Aorta (tissue), 5 donors: ENCODE measurements around the gene CUBN. TPM values are rescaled to one million over a fixed set of nuclear protein-coding genes. Genes with fewer than 3 reads are reported as not detected.

Experiments
- ATAC-seq: fragments of 200-7000 bp; cut with Tn5 transposase; one replicate; pipeline ENCODE4 v1.9.1; 2022; ENCODE audit warnings: moderate library complexity; ENCODE audit not compliant: low FRiP score
- DNase-seq, 2 donors: peaks; one replicate each; pipeline ENCODE4 v3.0.0-alpha.2; 2020
- H3K27ac ChIP-seq, 2 donors: one replicate each; pipeline ENCODE4 v1.5.1; 2013; ENCODE audit warnings: low read length in 2 of 2, mild to moderate bottlenecking in 2 of 2, moderate library complexity in 2 of 2, control low read depth in 1 of 2, inconsistent platforms in 1 of 2, low read depth in 1 of 2
- H3K27me3 ChIP-seq, 2 donors: one replicate each; pipeline ENCODE4 v1.6.1; 2013; ENCODE audit warnings: control low read depth in 1 of 2, low read length in 1 of 2, mild to moderate bottlenecking in 1 of 2, moderate library complexity in 1 of 2; ENCODE audit not compliant: insufficient read depth in 2 of 2, control insufficient read depth in 1 of 2
- H3K36me3 ChIP-seq, 2 donors: one replicate each; pipeline ENCODE4 v1.6.1; 2013; ENCODE audit warnings: control low read depth in 1 of 2, low read length in 1 of 2, mild to moderate bottlenecking in 1 of 2; ENCODE audit not compliant: insufficient read depth in 2 of 2, control insufficient read depth in 1 of 2
- H3K4me1 ChIP-seq, 2 donors: one replicate each; pipeline ENCODE4 v1.6.1; 2013; ENCODE audit warnings: low read length in 2 of 2, control low read depth in 1 of 2, mild to moderate bottlenecking in 1 of 2, moderate library complexity in 1 of 2; ENCODE audit not compliant: insufficient read depth in 2 of 2, control insufficient read depth in 1 of 2
- H3K4me3 ChIP-seq, 2 donors: one replicate each; pipeline ENCODE4 v1.5.1; 2013; ENCODE audit warnings: low read length in 2 of 2, control low read depth in 1 of 2, mild to moderate bottlenecking in 1 of 2
- H3K9me3 ChIP-seq: one replicate; pipeline ENCODE4 v1.6.1; 2013; ENCODE audit warnings: mild to moderate bottlenecking, low read length; ENCODE audit not compliant: control insufficient read depth
- WGBS, 2 donors: extraction: QIAGEN DNeasy Blood & Tissue Kit; methylation state at CpG; one replicate each; pipeline ENCODE4 v1.1.7; 2013; 5-methylcytosine and 5-hydroxymethylcytosine counted together
- intact Hi-C, 2 donors: fragments of 100-400 bp; cut with DNase I; formaldehyde crosslinking; loops; one replicate each; pipeline versions ENCODE4 v1.14.2 to v1.15.0; 2022
- polyA plus RNA-seq, 2 donors: library from polyadenylated mRNA; stranded (reverse); fragments of 200-250 nt; gene quantifications; one replicate each; pipeline ENCODE4 v1.2.3, GENCODE V29; 2013
- total RNA-seq, 2 donors: library from RNA; stranded (reverse); fragmentation: NEBNext Ultra II Directional; extraction: Animal tissue kit (Norgen Biotek cat#: 25700); gene quantifications; one replicate each; pipeline ENCODE4 v1.2.1, GENCODE V29; 2021
- donor health status: healthy with polysubstance abuse.
- donor health status: Bipolar disorder and iron deficiency.
- donor health status: DM: no; HTN: no; CAD: no.
- donor health status: DM: no; HTN: no; CAD: no.
- donor health status: DM: yes; HTN: yes; CAD: no.

The CUBN gene
- total and polyA plus RNA-seq, 4 donors: 0.13 to 5.2 (median 2.6) TPM

DNA sequence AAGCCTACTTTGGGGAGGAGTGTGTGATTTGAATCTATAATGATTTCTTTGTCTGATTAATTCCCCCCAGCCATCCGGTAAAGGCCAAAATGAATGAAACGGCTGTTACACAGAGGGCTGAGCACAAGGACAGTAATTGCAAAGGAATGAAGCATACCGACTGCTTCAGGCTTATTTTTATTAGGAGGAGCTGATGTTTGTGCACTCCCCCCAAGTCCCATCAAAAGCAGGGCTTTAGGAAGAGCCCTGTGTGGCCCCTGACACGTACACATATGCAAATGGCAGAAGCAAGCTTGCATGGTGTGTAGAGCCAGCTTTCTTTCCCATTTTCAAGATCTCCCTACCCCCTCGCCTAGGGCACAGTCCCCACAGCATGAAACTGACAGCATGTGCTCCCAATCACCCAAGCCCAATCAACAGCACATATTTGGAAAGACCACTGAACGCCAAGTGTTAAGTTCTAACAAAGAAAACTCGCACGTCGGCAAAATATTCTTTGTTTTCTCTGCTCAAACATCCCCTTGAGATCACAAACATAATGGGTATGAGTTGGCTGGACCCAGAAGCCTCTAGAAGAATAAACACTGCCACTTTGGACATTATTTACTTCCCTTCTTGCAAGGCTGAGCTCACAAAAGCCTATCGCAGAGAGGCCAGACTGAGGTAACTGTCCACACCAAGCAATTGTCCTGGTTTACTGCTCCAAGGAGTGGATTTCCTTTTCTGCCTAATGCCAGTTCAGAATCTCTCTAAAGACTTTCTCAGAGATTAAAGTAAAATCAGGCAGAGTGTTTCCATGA, 143.0 kb downstream of the CUBN start:
- no peaks in the 10 kb centered on the region for H3K36me3 ChIP-seq
- intact Hi-C loops: no loop called here
- WGBS, 2 donors: 17 to 27% methylated on average over 10 of the region's 10 CpGs
- no peaks in the 10 kb centered on the region for H3K27me3 ChIP-seq
- no peaks in the 10 kb centered on the region for H3K9me3 ChIP-seq
- peaks cover 4% of the 10 kb centered on the region in 2 donors for H3K4me1 ChIP-seq
- H3K27ac ChIP-seq: peak overlapping the region; percentile 8 to 43
- no peak overlapping the region for H3K4me3 ChIP-seq
- no peak for DNase-seq
- peak; percentile 46 for ATAC-seq

DNA sequence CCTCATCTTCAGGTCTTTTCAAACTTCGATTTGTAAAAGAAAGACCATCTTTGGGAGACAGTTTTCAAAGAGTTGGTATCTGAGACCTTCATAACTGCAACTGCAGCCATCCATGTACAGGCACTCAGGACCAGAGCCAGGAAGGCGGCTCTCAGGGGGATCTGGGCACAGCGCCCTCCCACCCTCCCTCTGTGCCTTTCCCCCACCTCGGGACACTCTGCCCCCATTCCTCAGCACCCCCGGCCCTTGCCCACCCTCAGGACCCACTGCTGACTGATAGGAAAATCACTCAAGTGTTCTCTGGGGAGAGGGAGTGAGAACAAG, 143.6 kb downstream of the CUBN start:
- H3K36me3 ChIP-seq: no peaks in the 10 kb centered on the region
- H3K4me3 ChIP-seq: no peak overlapping the region
- no peak overlapping the region for H3K27ac ChIP-seq
- DNase-seq: no peak
- H3K4me1 ChIP-seq: peaks cover 4% of the 10 kb centered on the region in 2 donors
- 52 to 67% methylated on average over 5 of the region's 5 CpGs for WGBS, 2 donors
- no peaks in the 10 kb centered on the region for H3K9me3 ChIP-seq
- intact Hi-C loops: no loop called here
- no peak for ATAC-seq
- H3K27me3 ChIP-seq: no peaks in the 10 kb centered on the region

DNA sequence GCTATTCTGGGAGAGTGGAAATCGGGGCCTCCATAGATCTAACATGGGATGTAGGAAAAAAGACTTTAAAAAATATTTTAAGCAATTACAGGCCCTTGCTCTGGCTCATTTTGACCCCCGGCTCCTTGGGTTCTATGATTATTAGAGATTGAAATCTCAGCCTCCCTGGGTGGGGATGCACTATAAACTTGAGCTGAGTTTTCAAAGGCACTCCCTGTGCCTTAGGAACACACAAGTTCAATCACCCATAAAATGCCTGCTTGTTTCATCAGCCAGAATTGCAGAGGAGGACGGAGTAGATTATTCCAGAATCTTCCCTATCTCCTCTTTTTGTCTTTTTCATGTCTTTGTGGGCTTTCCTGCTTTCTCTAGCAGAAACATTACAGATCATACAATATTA, 145.4 kb downstream of the CUBN start:
- Histone ChIP-seq H3K9me3 (no peaks in the 10 kb centered on the region), H3K27ac (no peak overlapping the region), H3K27me3 (no peaks in the 10 kb centered on the region), H3K4me1 (peaks cover 4% of the 10 kb centered on the region in 2 donors), H3K36me3 (no peaks in the 10 kb centered on the region), H3K4me3 (no peak overlapping the region)
- intact Hi-C loops: no loop called here
- WGBS, 2 donors: 93 to 95% methylated on average over 3 of the region's 3 CpGs
- ATAC-seq (no peak), DNase-seq (no peak)

DNA sequence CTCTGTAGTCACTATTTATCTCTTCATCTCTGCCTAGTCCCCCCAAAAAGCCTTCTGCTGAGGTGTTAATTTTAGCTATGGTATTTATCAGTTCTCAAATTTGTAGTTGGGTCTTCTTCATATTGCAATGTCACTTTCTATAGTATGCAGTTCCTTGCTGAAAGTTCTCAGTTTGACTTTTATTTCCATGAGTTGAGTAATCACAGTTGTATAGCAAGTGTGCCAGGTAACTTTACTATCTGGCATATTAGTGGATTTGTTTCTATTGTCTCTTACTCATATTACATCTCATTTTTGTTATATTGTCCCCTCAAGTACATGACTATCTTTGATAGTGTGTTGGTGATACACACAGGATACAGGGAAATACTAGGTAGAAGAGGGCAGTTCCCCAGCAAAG, 152.8 kb downstream of the CUBN start:
- no peak overlapping the region for H3K27ac ChIP-seq

DNA sequence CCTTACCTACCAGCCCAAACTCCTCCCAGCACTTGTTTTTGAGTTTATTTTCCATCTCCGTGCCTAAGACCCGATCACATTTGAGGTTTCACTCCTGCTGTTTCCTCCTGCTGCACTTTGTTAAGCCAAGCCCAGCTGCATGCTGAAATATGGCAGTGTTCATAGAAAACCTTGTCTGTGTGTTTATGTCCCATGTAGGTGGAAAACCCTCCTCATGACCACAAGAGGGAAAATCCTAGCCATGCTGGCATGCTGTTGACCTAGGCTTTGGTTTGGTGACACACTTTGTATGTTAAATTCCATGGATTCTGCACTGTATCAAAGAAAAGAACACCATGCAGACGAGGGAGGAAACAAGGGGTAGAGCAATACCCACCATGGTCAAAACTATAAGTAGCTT, 154.4 kb downstream of the CUBN start:
- 60 to 76% methylated on average over 3 of the region's 3 CpGs for WGBS, 2 donors
- H3K27me3 ChIP-seq: no peaks in the 10 kb centered on the region
- no peak overlapping the region for H3K27ac ChIP-seq
- ATAC-seq (no peak), DNase-seq (no peak)
- H3K4me3 ChIP-seq: no peak overlapping the region
- no peaks in the 10 kb centered on the region for H3K9me3 ChIP-seq
- intact Hi-C loops: no loop called here
- no peaks in the 10 kb centered on the region for H3K36me3 ChIP-seq
- H3K4me1 ChIP-seq: no peaks in the 10 kb centered on the region

More for the DNA sequence above, 152.8 kb downstream of the CUBN start:
- H3K9me3 ChIP-seq: no peaks in the 10 kb centered on the region
- ATAC-seq (no peak), DNase-seq (no peak)
- no peak overlapping the region for H3K4me3 ChIP-seq
- intact Hi-C loops: no loop called here
- H3K27me3 ChIP-seq: no peaks in the 10 kb centered on the region
- no peaks in the 10 kb centered on the region for H3K4me1 ChIP-seq
- H3K36me3 ChIP-seq: no peaks in the 10 kb centered on the region

DNA sequence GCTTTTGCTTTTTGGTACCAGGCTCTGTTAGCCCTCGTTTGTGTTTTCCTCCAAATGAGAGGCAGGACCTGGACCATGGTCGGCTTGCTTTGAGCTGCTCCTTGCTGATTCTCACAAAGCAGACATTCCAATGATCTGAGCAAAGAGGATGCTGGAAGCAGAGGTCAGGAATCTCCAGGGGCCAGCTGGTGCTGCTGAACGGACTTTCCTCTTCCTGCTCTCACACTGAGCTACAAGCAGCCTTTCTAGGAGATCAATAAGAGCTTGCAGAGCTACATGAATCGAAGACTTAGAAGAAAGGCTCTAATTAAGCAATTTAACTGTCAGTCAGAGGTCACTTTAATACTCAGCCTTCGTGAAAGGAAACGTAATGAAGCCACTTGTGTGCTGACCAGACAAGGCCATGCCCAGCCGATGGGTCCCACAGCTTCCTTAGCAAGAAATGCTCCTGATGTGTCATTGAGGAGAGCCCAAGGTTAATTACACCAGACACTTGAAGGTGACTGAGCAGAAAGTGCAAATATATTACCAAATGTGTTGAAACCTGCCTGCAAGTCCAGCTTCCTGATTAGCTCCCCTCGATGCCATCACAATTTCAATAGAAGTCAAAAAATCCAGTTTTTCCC, 161.1 kb downstream of the CUBN start:
- no peaks in the 10 kb centered on the region for H3K27me3 ChIP-seq
- ATAC-seq (peak; percentile 52), DNase-seq (peak in 1 of 2 donors; percentile 62)
- peaks cover 2 to 5% of the 10 kb centered on the region in 2 donors for H3K4me1 ChIP-seq
- no peak overlapping the region for H3K4me3 ChIP-seq
- H3K27ac ChIP-seq: peak overlapping the region in 1 of 2 donors; percentile 70
- H3K9me3 ChIP-seq: no peaks in the 10 kb centered on the region
- intact Hi-C loops: no loop called here
- H3K36me3 ChIP-seq: no peaks in the 10 kb centered on the region
- WGBS, 2 donors: 32 to 38% methylated on average over 8 of the region's 8 CpGs

DNA sequence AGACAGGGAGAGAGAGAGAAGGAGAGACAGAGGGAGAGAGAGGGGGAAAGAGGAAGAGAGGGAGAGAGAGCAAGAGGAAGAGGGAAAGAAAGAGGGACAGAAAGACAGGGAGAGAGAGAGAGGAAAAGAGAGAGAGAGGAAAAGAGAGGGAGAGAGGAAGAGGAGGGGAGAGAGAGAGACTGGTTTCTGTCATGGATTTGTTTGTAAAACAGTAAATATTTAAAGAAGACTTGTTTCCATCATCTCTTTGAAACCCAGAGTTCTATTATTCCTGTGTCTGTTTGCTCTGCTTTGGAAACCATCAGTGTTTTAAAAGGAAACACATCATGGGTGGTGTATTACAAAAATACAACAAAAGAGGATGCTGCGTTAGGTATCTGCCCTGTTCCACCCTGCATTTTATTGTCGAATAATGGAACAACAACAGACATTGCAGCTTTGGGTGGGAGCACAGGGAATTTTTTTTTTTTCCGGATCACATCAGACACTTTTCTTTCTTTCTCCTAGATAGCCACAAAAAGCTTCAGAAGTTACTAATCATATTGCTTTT, 161.7 kb downstream of the CUBN start:
- WGBS, 2 donors: 57 to 67% methylated on average over 3 of the region's 3 CpGs
- Histone ChIP-seq H3K4me3 (no peak overlapping the region), H3K9me3 (no peaks in the 10 kb centered on the region), H3K36me3 (no peaks in the 10 kb centered on the region), H3K27me3 (no peaks in the 10 kb centered on the region), H3K4me1 (peaks cover 2 to 5% of the 10 kb centered on the region in 2 donors), H3K27ac (peak overlapping the region in 1 of 2 donors; percentile 3)
- DNase-seq: no peak
- no peak for ATAC-seq
- intact Hi-C loops: no loop called here

DNA sequence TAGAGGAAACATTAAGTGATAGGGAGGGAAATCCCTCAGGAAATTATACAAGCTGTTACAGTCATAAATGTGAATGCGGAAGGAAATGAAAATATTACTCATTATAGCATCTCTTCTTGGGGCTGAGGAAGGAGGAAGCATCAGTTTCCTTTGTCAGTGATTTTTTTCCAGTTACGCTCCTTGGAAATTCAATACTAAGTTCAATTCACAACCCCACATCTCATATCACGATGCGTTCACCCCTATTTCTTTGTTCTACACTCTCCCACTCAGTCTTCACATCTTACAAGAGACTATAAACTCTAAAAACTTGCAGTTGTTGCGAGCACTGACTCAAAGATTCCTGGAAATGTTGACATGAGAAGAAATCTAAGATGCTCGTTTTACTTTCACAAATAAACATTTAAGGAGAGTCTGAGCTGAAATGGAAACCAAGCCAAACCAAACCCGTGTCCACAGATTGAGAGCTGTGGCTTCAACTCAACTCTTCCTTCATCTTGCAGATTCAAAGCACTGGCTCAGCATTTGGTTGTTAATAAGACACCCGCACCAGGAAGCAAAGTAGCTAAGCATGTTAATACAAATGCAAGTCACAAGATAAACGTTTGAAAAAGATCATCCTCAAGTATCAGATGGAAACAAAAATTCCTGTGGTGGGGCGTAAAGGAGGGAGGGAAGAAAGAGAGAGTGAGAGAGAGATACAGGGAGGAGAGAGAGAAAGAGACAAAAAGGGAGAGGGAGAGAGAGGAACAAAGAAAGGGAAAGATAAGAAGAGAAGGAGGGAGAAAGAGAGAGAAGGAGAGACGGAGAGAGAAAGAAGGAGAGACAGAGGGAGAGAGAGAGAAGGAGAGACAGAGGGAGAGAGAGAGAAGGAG, 162.4 kb downstream of the CUBN start:
- Histone ChIP-seq H3K4me1 (peaks cover 2 to 5% of the 10 kb centered on the region in 2 donors), H3K36me3 (no peaks in the 10 kb centered on the region), H3K27ac (peak overlapping the region in 1 of 2 donors; percentile 28), H3K27me3 (no peaks in the 10 kb centered on the region), H3K9me3 (no peaks in the 10 kb centered on the region), H3K4me3 (no peak overlapping the region)
- 63 to 64% methylated on average over 11 of the region's 11 CpGs for WGBS, 2 donors
- ATAC-seq: no peak
- DNase-seq: no peak
- intact Hi-C loops: no loop called here
